GM21737 (cell line): ENCODE measurements around the gene DDR2.
"Not testable (repeated sequence)": the region's sequence is repeated elsewhere in the genome, so short reads cannot be mapped to it uniquely, and the experiment has no call there.

ENCODE experiments used
- ATAC-seq: cut with Tn5 transposase; IDR thresholded peaks from one replicate; pipeline ENCODE4 v1.9.1; 2021; ENCODE audit warnings: mild to moderate bottlenecking, moderate library complexity; ENCODE audit not compliant: unreplicated experiment

The DDR2 gene

DNA sequence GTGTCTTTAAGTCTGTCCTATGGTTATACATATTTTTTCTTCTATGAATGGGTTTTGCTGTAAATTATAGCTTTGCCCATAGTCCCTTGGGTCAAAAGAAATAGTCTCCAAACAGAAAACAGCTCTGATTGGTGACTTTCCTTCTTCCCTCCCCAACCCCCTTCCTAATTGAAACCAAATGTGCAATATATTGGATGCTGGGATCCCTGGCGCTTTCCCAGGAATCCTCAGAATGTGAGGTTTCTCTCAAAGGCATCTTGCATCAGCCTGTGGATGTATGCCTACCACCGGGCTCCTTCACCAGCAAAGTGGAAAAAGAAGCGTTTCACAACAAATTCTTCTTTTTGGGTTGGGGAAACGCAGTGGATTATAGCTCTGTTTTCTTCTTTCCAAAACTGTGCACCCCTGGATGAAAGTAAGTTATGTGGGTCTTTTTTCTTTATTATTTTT is at the start of gene DDR2:
DDR2 (plus strand) TSS at position 248 of the 450 bp plus-strand sequence. CDS start 86,600 bp downstream, outside the sequence.
- ATAC-seq: no peak

DNA sequence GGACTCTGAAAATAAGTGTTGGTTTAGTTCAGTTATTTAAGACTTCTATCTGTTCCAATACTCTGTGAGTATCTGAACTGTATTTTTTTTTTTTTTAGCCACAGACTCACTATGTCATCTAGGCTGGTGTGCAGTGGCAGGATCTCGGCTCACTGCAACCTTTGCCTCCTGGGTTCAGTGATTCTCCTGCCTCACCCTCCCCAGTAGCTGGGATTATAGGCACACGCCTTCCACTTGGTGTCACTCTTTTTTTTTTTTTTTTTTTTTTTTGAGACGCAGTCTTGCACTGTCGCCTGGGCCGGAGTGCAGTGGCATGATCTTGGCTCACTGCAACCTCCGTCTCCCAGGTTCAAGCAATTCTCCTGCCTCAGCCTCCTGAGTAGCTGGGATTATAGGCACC is 49.4 kb upstream of the DDR2 start:
- not testable (repeated sequence) for ATAC-seq

DNA sequence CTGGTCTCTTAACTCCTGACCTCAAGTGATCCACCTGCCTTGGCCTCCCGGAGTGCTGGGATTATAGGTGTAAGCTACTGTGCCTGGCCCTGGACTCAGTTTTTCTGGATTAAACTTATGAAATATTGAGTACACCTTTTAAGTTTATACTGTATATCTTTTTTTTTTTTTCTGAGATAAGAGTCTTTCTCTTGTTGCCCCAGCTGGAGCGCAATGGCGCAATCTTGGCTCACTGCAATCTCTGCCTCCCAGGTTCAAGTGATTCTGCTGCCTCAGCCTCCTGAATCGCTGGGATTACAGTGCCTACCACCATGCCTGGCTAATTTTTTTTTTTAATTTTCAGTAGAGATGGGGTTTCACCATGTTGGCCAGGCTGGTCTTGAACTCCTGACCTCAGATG is 47.2 kb upstream of the DDR2 start:
- not testable (repeated sequence) for ATAC-seq

DNA sequence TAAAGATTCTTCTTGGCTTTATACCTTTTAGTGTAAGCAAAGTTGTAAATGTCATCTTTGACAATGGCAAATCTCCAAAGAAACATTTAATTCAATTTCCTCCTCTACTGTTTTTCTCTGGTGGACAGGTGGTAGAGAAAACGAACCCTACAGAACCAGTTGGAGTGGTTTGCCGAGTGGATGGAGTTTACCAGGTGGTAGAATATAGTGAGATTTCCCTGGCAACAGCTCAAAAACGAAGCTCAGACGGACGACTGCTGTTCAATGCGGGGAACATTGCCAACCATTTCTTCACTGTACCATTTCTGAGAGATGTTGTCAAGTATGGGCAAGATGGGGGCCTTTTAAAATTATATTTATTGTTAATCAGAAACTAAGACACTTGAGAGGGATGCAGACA is 44.9 kb upstream of the DDR2 start:
- no peak for ATAC-seq

DNA sequence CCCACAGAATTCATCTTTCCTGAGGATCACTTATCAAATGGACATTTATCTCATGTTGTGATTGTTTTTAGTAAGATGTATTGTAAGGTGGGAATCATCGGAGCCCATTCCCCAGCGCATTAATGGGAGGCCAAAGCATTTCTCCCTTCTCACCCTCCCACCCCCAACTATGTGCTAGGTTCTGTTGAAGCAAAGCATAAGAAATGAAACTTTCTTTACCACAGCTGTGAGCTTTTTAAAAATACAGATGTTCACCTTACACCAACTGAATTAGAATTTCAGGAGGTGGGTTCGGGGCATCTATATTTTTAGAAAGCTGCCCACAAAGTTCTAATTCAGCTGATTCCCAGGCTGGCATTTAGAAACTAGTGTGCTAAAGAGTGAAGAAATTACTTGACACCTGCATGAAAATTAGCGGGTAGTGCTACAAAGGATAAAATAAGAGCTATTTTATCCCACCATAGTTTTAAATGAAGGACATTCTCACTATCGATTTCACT is 44.5 kb upstream of the DDR2 start:
- ATAC-seq: no peak

DNA sequence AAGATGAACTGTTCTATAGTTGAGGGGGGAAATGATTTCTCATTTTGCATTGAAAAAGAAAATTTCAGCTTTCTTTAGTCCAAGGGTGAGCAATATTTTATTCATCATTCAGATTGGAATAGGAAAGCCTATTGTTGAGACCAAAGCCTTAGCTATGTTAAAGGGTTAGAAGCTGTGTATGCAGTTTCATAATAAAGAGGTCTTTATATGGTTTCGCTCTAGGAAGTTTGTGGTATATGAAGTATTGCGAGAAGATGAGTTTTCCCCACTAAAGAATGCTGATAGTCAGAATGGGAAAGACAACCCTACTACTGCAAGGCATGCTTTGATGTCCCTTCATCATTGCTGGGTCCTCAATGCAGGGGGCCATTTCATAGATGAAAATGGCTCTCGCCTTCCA is 42.2 kb upstream of the DDR2 start:
- no peak for ATAC-seq

DNA sequence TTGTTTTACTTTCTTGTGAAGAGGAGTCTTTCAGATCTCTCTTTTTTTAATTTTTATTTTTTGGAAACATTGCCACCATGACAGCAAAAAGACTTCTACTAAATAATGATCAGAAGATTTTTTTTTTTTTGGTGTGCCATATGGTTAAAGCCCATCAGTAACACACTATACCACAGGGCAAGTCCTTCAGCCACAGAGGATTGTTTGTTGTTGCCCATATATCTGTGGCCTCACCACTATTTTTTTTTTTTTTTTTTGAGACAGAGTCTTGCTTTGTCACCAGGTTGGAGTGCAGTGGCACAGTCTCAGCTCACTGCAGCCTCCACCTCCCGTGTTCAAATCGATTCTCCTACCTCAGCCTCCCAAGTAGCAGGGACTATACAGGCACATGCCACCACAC is 41.6 kb upstream of the DDR2 start:
- ATAC-seq: no peak

DNA sequence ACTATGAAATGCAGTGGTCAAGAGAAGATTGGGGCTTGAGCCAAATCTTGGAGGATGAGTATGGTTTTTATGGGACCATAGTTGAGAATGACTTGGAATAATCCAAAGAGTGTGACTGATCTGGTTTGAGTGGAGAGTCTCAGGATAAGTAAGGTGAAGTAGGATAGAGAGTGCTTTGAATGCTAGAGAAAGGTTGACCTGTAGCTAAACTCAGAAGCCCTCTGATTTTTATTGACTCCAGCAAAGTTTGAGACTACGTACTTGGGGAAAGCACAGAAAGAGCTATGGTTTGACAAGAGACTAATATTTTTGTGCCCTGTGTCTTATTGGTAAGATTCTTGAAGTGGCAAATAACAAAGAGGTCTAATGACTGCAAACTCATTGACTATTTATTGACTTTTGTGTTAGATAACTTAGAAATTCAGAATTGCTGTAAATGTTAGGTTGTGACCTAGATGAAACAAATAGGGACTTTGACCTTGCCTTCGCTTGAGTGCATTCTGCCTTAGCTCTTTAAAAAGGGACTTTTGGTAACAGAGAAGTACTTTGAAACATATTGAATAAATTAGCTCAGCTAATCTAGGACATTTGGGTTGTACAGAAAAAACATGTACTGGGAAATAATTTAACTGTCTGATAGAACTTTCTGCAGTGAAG is 35.6 kb upstream of the DDR2 start:
- ATAC-seq: no peak

DNA sequence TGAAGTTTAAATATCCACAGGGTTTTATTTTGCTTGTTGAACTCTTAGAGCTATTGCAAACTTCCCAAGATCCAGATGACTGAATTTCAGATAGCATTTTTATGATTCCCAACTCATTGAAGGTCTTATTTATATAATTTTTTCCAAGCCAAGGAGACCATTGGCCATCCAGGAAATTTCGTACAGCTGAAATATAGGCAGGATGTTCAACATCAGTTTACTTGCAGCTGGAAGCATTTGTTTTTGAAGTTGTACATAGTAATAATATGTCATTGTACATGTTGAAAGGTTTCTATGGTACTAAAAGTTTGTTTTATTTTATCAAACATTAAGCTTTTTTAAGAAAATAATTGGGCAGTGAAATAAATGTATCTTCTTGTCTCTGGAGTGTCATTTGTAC is 32.8 kb upstream of the DDR2 start:
- ATAC-seq: no peak

DNA sequence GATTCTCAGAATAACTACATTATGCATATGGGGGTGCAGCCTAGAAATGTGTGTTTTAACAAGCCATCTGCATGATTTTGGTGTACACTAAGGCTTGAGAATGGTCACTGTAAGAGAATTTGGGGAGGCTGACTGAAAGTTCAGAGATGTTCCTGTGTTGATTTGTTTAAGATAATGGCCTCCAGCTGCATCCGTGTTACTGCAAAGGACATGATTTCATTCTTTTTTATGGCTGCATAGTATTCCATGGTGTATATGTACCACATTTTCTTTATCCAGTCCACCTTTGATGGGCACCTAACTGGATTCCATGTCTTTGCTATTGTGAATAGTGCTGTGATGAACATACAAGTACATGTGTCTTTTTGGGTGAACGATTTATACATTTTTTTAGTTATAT is 29.1 kb upstream of the DDR2 start:
- not testable (repeated sequence) for ATAC-seq

DNA sequence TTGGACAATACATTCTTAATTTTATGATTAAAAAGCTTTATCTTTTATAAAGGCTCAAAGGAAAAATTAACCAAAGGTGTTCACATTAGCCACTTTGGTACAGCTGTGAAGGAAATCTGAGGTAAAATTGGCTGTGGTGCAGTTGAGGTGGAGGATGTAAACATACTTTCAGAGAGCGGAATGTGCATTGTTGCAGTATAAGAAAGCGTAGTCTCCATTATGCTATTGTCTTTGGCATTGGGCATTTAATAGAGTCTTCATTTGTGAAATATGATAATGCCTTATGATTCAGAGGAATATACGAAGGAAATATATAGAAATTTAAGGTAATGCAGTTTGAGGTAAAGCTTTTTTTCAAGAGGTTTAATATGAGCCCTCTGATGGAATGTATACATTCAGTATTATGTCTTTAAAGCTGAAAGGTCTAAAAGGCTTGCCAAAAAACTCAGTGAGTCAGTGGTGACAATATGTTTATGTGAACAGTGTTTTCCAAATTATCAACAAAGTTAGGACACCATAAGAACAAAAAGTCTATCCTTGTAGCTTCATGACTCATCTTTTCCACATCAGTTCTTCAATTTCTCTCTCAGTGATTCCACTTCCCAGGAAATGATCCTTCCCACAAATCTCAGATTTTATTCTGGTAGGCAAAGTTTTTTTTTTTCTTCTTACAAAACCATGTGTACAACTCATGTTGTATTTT is 26.9 kb upstream of the DDR2 start:
- ATAC-seq: no peak

DNA sequence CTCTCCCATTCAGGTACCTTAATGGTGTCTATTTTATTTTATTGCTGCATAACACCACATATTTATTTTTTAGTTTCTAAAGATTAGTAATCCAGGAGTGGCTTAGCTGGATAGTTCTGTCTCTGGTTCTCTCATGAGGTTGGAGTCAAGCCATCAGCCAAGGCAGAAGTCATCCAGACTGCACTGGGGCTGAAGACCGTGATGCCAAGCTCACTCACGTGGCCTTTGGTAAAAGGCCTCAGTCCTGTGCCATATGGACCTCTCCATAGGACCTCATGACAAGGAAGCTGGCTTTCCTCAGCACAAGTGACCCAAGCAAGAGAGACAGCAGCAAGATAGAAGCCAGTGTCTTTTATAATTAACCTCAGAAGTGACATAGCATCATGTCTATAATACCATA is 23.0 kb upstream of the DDR2 start:
- no peak for ATAC-seq

DNA sequence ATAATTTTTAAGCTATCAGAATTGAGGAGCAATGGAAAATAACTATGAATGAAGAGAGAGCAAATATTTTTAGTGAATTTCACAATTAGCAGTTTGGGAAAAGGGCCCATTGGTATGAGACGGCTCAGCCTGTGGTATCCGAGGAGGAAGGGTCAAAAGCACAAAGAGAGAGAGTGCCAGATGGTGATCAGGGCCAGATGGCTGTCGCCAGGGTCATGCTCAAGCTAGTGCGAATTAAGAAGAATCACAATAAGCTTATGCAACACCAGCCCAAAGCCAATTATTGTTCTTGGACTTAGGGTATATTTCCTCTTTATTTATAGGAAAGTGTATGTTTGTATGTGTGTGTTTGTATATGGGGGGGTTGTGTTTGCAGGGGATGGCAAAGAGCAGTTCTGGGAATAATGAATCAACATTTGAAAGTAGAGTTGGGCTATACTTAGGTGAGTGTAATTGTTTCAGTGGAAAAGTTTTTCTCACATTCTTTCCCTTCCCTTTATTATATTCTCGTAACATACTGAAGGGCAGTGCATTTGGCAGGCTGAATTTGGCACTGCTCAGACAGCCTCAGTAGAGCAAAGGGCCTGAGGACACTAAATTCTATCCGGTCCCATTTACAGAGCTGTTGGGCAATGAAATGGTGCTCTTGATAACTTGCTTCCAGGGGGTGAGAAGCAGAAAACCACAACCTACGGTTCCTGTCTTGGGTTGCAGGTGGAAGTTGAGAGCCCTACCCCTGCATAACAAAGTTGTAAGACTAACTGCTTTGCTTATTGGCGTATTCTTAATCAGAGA is 19.5 kb upstream of the DDR2 start:
- ATAC-seq: no peak

DNA sequence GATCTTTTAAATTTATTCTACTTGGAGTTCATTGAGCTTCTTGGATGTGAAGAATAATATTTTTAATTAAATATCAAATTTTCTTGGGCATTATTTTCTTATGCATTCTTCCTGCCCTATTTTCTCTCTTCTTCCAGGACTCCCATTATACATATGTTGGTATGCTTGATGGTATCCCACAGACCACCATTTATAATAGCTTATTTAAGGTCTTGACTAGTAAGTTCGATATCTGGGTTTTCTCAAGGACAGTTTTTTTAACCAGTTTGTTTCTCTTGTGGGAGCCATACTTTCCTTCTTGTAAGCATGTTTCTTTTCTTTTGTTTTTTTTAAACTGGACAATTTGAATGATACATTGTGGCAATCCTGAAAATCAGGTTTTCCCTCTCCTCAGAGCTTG is 15.4 kb upstream of the DDR2 start:
- ATAC-seq: no peak

DNA sequence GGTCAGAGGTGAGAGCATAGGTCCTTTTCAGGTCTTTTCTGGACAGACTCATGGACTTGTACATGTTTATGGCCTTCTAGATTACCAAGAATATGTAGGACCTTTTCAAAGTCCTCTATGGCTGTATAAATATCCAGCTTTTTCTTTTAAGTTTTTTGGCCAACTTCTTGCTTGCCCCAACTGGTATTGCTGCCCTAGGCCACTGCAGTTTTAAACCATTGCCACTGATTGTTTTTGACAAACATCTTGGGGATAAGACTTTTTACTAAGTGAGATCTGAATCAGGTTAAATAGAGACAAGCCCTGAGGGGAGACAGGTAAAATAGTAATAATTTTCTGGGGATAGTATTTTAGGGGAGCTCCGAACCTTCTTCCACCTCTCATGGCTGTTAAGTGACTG is 14.8 kb upstream of the DDR2 start:
- no peak for ATAC-seq

DNA sequence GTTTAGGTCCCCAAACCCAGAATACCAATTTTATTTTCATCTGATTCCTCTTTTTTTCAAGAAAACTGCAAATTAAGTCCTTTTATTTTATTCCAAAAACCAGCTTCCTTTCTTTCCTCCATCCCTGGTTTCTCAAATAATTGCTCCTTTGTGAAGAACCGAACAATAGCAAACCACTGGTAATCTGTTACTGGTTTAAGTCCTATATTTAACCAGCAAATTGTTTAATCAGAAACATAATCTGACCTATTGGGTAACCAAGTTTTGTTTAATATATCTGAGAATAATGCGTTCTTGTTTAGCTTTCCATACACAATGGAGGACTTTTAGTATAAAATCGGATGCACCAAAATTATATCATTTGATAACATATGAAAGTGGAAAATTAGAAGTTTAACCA is 13.2 kb upstream of the DDR2 start:
- ATAC-seq: no peak

DNA sequence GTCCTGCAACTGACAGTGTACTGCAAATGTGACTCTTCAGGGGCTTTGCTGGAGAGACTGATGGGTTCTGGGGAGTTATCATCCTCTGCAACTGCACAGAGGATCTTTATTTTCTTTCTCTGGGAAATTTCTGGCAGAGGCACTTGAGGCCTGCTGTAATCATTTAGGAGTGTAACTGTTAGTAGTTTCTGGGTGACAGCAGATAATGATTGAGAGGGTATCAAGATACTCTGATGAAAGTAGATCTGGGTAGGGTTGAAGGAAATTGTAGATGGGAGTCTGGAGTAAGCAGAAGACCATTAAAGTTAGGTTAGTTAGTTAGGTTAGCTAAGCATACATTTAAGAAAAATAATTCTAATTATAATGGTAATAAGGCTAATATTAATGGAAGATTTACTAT is 11.0 kb upstream of the DDR2 start:
- no peak for ATAC-seq

DNA sequence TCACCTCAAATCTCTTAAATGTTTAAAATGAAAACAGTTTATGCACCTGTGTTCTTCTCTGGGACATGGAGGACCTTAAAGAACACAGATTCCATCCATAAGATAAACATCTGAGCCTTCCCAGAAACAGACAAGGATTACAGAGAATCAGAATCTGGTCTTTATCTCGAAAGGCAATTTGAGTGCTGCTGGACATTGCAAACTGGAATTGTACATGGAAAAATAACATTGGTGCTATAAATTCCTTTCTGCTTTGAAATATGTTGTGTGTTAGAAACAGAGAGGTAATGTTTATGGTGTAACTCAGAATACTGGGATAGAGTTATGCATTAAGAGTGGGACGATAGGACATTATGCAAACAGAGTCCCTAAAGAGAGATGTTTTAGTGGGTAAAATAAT is 6.6 kb upstream of the DDR2 start:
- ATAC-seq: no peak

DNA sequence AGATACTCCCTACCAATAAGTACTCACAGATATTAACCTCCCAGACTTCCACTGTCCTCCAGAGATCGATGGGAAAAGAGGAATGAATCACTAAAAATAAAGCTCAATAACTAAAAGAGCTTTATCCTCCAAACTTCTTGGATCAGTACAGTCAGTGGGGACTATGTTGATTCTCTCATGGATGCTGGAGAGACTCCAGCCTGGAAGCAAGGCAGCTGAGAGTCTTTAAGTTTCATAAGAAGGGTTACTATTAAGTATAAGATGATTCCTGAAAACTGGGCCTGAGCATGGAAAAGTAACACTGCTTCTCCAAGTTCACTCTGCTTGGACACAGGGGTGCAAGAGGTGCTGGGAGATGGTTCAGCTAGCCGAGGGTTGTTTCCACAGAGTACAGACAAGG is 6.2 kb upstream of the DDR2 start:
- no peak for ATAC-seq

DNA sequence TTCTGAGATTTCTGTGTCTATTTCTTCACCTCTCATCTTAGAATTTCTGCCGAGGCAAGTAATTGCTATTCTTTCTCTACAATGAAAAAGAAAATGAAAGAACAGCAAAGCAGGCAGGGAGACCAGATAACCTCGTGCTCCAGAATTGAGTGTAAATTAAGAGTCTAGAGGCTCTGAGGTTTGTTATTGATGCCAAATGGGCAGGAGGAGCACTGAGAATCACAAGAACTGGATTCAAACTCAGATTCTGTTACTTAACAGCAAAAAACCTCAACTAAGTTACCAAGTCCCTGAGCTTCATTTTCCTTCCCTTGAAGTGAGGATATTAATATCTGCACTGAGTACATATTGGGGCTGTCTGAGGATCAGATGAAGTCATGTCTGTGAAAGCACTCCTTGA is 5.5 kb upstream of the DDR2 start:
- ATAC-seq: no peak

DNA sequence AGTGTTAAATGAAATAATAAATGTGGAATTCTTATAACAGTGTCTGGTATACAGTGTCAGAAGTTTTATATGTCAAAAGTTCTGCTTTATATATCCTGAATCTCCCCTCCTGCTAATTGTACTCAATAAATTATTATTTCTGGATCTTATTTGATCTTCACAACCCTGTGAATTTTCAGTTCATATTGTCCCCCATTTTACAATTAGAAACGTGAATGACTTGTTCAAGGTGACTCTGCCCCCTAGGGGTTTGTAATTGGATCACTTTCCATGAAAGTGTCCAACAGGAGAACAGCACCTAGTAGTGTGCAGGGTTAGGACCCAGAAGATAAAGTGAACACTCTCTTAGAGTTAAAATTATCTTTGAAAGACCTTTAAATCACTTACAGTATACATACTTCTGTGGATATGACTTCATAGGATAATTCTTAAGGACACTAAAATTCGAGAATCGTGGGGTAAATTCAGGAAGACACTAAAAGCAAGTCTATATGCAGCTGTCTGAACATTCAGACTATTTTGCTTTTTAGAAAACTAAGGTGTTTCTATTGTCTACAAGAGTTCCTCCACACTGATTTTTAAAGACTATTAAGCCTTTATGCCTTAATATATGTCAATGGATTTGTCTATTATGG is 4.5 kb upstream of the DDR2 start:
- ATAC-seq: no peak
